NCI-H2196 (cell line): ENCODE results near the gene TMEM52B.
"Not testable (repeated sequence)": the region's sequence is repeated elsewhere in the genome, so short reads cannot be mapped to it uniquely, and the experiment has no call there.

Experiments
- DNase-seq: peaks from one replicate; lab custom pipeline; 2025; ENCODE audit not compliant: unreplicated experiment; lab: John Stamatoyannopoulos, UW

Gene TMEM52B

GRCh38 chr12:10211101-10211939, 32.5 kb downstream of the TMEM52B start:
- no peak for DNase-seq

- DNase-seq, result peak; percentile 79
Measured at GRCh38 chr12:10211940-10212738, 33.3 kb downstream of the TMEM52B start.

- DNase-seq, result peak; percentile 49
Measured at GRCh38 chr12:10212739-10213131, 33.9 kb downstream of the TMEM52B start, which contains the start of gene GABARAPL1. TSS of gene GABARAPL1 (plus strand) at chr12:10212877. CDS start at chr12:10213130, 253 bp downstream.

- peak; percentile 21 for DNase-seq
Measured at GRCh38 chr12:10213168-10214135, 34.6 kb downstream of the TMEM52B start.

GRCh38 chr12:10214136-10214894, 35.5 kb downstream of the TMEM52B start:
- DNase-seq, result no peak

- no peak for DNase-seq
Measured at GRCh38 chr12:10214895-10215267, 36.0 kb downstream of the TMEM52B start.

- DNase-seq, result no peak
Measured at GRCh38 chr12:10215436-10215835, 36.6 kb downstream of the TMEM52B start.

- DNase-seq, result not testable (repeated sequence)
Measured at GRCh38 chr12:10215946-10216345, 37.1 kb downstream of the TMEM52B start.

- no peak for DNase-seq
Measured at GRCh38 chr12:10218021-10218420, 39.2 kb downstream of the TMEM52B start.

- DNase-seq, result peak; percentile 34
Measured at GRCh38 chr12:10220398-10221077, 41.7 kb downstream of the TMEM52B start.

GRCh38 chr12:10221846-10222245, 43.0 kb downstream of the TMEM52B start:
- no peak for DNase-seq

- DNase-seq, result no peak
Measured at GRCh38 chr12:10223208-10223607, 44.4 kb downstream of the TMEM52B start.

- not testable (repeated sequence) for DNase-seq
Measured at GRCh38 chr12:10225426-10225825, 46.6 kb downstream of the TMEM52B start.

GRCh38 chr12:10226086-10226485, 47.3 kb downstream of the TMEM52B start:
- no peak for DNase-seq

- no peak for DNase-seq
Measured at GRCh38 chr12:10226731-10227130, 47.9 kb downstream of the TMEM52B start.

GRCh38 chr12:10227648-10228047, 48.8 kb downstream of the TMEM52B start:
- DNase-seq, result no peak

- DNase-seq, result no peak
Measured at GRCh38 chr12:10234562-10234961, 55.7 kb downstream of the TMEM52B start.

GRCh38 chr12:10235761-10236631, 57.2 kb downstream of the TMEM52B start:
- peak; percentile 15 for DNase-seq

GRCh38 chr12:10236720-10237119, 57.9 kb downstream of the TMEM52B start:
- no peak for DNase-seq
